ENCODE measurements around the gene WLS.

WLS gene

DNA sequence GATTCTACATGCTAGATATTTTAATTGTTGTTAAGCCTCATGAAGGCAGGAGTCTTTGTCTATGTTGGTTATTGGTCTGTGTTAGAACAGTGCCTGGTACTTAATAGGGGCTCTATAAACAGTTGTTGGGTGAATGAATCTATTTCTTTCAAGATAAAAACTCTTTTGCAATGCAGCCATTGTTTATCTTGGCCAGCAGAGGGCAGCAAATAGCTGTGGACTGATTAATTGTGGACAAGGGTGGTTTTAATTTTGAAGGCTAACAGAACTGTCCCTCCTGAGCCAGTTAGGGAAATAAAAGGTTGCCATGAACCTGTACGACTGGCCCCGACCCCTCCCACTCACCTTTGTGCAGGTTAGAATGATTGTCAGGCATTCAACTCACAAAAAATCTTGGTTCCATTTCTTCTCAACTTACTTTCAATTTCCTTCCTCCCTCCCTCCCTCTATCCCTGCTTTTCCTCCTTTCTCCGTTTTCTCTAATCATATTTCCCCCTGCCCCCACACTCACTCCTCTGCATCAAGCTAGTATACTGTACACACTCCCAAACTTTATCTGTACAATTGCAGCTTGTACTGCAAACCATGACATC is 115.6 kb downstream of the WLS start:
- peak; percentile 60 for DNase-seq
- H3F3A ChIP-seq (ENCODE audit: insufficient read depth, low read length), result no peaks in the 10 kb centered on the region
- peaks cover 4% of the 10 kb centered on the region; the same call in 1 of the 2 replicates for H3K4me1 ChIP-seq (ENCODE audit: low read length)
- H3K27me3 ChIP-seq (replicated peaks; ENCODE audit: insufficient read depth, low read length), result no peaks in the 10 kb centered on the region
- TF ChIP-seq, protein P1, sequence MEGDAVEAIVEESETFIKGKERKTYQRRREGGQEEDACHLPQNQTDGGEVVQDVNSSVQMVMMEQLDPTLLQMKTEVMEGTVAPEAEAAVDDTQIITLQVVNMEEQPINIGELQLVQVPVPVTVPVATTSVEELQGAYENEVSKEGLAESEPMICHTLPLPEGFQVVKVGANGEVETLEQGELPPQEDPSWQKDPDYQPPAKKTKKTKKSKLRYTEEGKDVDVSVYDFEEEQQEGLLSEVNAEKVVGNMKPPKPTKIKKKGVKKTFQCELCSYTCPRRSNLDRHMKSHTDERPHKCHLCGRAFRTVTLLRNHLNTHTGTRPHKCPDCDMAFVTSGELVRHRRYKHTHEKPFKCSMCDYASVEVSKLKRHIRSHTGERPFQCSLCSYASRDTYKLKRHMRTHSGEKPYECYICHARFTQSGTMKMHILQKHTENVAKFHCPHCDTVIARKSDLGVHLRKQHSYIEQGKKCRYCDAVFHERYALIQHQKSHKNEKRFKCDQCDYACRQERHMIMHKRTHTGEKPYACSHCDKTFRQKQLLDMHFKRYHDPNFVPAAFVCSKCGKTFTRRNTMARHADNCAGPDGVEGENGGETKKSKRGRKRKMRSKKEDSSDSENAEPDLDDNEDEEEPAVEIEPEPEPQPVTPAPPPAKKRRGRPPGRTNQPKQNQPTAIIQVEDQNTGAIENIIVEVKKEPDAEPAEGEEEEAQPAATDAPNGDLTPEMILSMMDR (IDR thresholded peaks at IDR 0.05; ENCODE audit: low read length), result peak; percentile 82
- no peak for TF ChIP-seq EZH2phosphoT487 (IDR thresholded peaks at IDR 0.05; ENCODE audit: low read length)
- 0 out of 2 replicates have a peak overlapping the region, but pooled peaks have one; percentile 16 for H2AFZ ChIP-seq (ENCODE audit: low read length)
- no peak overlapping the region for H3K27ac ChIP-seq (ENCODE audit: low read length)
- peak overlapping the region; percentile 24; the same call in 1 of the 2 replicates for H3K4me2 ChIP-seq (ENCODE audit: low read depth, low read length)
- H3K79me2 ChIP-seq (ENCODE audit: low read length), result no peaks in the 10 kb centered on the region
- H3K9ac ChIP-seq (ENCODE audit: low read length), result no peak overlapping the region
- H3K36me3 ChIP-seq (replicated peaks; ENCODE audit: insufficient read depth, low read length), result no peaks in the 10 kb centered on the region
- no peaks in the 10 kb centered on the region for H3K9me2 ChIP-seq (replicated peaks; ENCODE audit: insufficient read depth, low read length)
- H4K20me1 ChIP-seq (ENCODE audit: insufficient read depth, low read length), result no peaks in the 10 kb centered on the region
- no peaks in the 10 kb centered on the region for H3K9me3 ChIP-seq (replicated peaks; ENCODE audit: insufficient read depth, low read length)
- H3K4me3 ChIP-seq (ENCODE audit: low read length), result no peak overlapping the region

DNA sequence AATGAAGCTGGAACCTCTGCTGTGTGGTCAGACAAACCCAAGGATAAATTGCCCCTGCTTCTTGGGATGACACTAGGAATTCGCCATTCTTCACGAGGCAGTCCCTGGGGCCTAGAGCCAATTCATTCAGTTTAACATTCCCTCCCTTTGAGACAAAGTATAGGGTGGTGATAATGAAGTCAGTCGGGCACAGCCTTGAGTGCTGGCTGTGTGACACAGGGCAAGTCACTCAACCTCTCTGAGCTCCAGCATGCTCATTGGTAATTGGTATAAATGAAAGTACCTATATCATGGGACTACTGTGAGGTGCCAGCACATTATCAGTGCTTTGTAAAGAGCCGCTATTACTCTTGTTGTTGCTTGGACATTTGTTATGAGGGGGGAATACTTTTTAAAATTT is 117.0 kb downstream of the WLS start:
- H3F3A ChIP-seq (ENCODE audit: insufficient read depth, low read length), result no peaks in the 10 kb centered on the region
- DNase-seq, result no peak
- no peak for TF ChIP-seq EZH2phosphoT487 (IDR thresholded peaks at IDR 0.05; ENCODE audit: low read length)
- no peak for TF ChIP-seq EZH2 (optimal IDR thresholded peaks at IDR 0.05; ENCODE audit: low read depth, low read length)
- TF ChIP-seq, protein P1 (IDR thresholded peaks at IDR 0.05; ENCODE audit: low read length), result no peak

DNA sequence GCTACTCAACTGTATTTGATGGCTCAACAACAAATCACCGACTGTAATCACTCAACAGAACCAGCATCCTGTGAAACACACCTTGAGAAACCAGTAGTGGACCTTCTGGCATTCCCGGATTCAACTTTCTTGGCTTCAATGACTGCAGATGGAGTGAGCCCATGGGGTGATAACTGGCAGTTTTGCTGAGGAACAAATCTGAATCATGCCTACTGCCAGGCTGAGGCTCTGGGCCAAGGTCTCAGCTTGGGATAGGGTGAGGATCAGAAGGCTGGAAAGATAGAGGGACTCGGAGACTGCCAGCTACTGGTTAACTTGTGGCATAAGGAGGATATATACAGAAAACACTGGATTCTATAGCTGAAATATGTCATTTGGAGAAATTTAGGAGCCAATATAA is 118.4 kb downstream of the WLS start:
- Histone ChIP-seq H3K36me3 (replicated peaks; ENCODE audit: insufficient read depth, low read length) (no peaks in the 10 kb centered on the region), H3K9me3 (replicated peaks; ENCODE audit: insufficient read depth, low read length) (no peaks in the 10 kb centered on the region), H3K79me2 (ENCODE audit: low read length) (no peaks in the 10 kb centered on the region), H3K9ac (ENCODE audit: low read length) (no peak overlapping the region), H3K9me2 (replicated peaks; ENCODE audit: insufficient read depth, low read length) (no peaks in the 10 kb centered on the region), H3K27me3 (replicated peaks; ENCODE audit: insufficient read depth, low read length) (no peaks in the 10 kb centered on the region), H4K20me1 (ENCODE audit: insufficient read depth, low read length) (no peaks in the 10 kb centered on the region), H2AFZ (ENCODE audit: low read length) (no peak overlapping the region), H3F3A (ENCODE audit: insufficient read depth, low read length) (no peaks in the 10 kb centered on the region), H3K27ac (ENCODE audit: low read length) (no peak overlapping the region), H3K4me1 (ENCODE audit: low read length) (peaks cover 4% of the 10 kb centered on the region; the same call in 1 of the 2 replicates), H3K4me2 (ENCODE audit: low read depth, low read length) (no peak overlapping the region), H3K4me3 (ENCODE audit: low read length) (no peak overlapping the region)
- DNase-seq, result no peak
- TF ChIP-seq EZH2 (optimal IDR thresholded peaks at IDR 0.05; ENCODE audit: low read depth, low read length) (no peak), EZH2phosphoT487 (IDR thresholded peaks at IDR 0.05; ENCODE audit: low read length) (no peak)
- TF ChIP-seq, protein P1 (IDR thresholded peaks at IDR 0.05; ENCODE audit: low read length), result no peak

More for the DNA sequence above, 117.0 kb downstream of the WLS start:
- Histone ChIP-seq H3K27ac (ENCODE audit: low read length) (no peak overlapping the region), H3K9ac (ENCODE audit: low read length) (no peak overlapping the region), H3K27me3 (replicated peaks; ENCODE audit: insufficient read depth, low read length) (no peaks in the 10 kb centered on the region), H3K4me3 (ENCODE audit: low read length) (no peak overlapping the region), H3K9me3 (replicated peaks; ENCODE audit: insufficient read depth, low read length) (no peaks in the 10 kb centered on the region), H3K36me3 (replicated peaks; ENCODE audit: insufficient read depth, low read length) (no peaks in the 10 kb centered on the region), H3K4me1 (ENCODE audit: low read length) (peaks cover 4% of the 10 kb centered on the region; the same call in 1 of the 2 replicates), H3K79me2 (ENCODE audit: low read length) (no peaks in the 10 kb centered on the region), H3K4me2 (ENCODE audit: low read depth, low read length) (no peak overlapping the region), H2AFZ (ENCODE audit: low read length) (no peak overlapping the region), H3K9me2 (replicated peaks; ENCODE audit: insufficient read depth, low read length) (no peaks in the 10 kb centered on the region), H4K20me1 (ENCODE audit: insufficient read depth, low read length) (no peaks in the 10 kb centered on the region)
